NOMO-1 (cell line): ENCODE data around the gene DEPP1.

Experiments
- DNase-seq, 2 experiments: peaks; one replicate each; lab custom pipeline; 2025; ENCODE audit not compliant: unreplicated experiment in 2 of 2; lab: John Stamatoyannopoulos, UW

DEPP1 gene

DNA sequence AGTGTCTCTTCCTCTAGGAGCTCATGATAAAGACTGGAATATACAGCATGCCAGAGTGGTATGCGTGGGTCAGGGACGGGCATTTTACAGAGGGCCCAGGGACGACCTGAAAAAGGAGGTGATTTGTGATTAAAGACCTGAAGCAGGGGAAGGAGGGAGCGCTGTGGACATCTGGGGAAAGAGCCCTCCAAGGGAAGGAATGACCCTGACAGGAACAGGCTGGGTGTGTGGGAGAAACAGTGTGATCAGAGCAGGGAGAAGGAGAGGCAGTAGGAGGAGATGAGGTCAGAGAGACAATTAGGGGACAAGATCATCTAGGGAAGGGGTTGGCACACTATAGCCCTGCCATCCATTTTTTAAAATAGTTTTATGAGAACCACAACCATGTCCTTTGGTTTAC lies 22.4 kb downstream of the DEPP1 start:
- no peak for DNase-seq

DNA sequence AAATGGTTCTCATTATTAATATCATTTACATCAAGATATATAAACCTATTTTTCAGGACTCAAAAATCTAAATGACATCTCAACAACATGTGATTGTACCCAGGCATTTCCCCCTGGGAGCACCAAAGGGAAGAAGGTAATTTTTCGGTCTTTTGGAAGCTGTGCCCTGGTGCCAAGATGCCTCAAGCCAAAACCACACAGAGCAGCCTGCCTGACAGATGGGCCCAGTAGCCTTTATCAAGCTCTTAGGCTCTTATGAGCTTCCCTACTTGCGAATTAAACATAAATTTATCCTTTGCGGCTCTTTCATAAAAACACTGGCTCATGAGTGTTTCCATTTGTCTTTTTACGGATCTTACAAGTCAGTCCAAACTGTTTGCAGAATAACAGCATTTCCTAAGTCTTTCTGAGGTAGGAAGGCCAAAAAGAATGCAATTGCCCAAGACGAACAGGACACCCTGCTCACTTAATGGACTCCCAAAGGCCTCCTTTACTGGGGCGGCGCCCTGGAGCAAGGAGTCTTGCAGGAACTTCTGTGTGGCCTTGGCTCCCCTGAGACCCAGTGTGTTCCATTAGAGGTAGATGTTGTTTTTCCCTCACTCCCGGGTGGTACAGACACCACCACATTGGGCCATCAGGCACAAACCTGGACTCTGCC lies 23.1 kb downstream of the DEPP1 start:
- DNase-seq = no peak

DNA sequence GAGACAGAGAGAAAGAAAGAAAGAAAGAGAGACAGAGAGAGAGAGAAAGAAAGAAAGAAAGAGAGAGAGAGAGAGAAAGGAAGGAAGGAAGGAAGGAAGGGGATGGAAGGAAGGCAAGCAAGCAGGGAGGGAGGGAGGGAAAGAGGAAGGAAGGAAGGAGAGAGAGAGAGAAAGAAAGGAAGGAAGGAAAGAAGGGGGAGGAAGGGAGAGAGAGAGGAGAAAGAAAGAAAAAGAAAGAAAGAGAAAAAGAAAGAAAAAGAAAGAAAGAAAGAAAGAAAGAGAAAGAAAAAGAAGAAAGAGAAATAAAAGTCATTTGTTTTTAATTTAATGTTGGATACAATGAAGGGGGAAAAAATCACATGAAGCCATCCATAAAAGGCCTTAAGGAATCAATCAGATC lies 23.6 kb downstream of the DEPP1 start:
- no peak for DNase-seq

DNA sequence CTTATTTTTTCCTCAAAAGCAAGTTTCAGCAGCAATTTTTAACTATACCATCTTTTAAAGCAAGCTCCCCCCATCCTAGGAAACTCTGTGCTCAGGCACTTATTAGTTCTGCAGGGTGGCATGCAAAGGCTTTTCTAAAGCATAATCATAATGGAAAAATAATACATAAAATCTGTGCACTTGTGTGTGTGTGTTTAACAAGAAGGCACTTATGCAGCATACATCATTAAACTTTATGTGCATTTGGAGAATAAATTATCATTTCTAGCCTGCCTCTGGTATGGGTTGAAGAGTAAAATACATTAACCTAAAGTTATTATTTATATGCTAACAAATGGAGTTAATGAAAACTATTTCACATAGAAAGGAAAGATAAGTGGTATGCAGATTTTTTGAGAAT lies 24.6 kb downstream of the DEPP1 start:
- no peak for DNase-seq

DNA sequence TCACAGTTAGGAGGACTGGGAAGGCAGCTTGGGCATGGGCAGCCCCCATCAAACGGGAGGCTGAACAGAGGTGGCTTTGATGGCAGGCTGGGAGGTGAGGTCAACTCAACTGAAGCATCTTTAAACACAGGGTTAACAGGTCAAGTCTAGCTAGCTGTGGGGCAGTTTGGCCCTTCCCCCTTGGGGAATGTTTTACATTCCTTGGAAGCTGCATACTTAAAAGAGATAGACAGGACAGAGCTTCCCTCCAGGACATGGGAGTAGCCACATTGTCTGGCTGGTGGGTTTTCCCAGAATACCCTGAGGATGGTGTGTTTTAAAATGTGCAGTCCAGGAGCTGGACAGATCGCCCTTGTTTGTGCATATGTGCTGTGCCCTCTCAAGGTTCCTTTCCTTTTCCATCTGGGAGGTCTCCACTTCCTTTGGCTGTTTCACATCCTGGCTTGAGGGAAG lies 25.8 kb downstream of the DEPP1 start:
- DNase-seq = no peak

DNA sequence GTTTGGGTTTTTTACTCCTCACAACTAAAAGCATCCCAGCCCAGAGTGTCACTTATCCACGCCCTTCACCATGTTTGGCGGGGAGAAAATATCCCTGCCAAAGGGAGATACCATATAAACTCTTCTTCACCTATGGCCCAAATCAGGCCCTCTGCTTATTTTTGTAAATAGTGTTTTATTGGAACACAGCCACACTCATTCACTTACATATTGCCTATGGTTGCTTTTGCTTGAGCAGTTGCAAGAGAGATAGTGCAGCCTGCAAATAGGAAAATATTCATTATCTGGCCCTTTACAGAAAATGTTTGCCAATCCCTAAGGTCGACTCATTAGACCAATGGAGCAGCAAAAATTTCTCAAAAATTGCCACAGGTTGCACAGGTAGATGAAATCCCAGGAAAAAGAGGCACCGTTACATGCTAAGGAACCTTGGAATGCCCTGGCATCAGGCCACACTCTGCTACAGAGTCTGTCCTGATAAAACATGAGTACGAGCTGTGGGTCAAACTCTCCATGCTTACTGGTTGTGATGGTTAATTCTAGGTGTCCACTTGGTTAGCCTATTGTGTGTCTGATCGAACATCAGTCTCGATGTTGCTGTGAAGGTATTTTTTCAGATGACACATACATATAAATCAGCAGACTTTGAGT lies 26.9 kb downstream of the DEPP1 start:
- no peak for DNase-seq

DNA sequence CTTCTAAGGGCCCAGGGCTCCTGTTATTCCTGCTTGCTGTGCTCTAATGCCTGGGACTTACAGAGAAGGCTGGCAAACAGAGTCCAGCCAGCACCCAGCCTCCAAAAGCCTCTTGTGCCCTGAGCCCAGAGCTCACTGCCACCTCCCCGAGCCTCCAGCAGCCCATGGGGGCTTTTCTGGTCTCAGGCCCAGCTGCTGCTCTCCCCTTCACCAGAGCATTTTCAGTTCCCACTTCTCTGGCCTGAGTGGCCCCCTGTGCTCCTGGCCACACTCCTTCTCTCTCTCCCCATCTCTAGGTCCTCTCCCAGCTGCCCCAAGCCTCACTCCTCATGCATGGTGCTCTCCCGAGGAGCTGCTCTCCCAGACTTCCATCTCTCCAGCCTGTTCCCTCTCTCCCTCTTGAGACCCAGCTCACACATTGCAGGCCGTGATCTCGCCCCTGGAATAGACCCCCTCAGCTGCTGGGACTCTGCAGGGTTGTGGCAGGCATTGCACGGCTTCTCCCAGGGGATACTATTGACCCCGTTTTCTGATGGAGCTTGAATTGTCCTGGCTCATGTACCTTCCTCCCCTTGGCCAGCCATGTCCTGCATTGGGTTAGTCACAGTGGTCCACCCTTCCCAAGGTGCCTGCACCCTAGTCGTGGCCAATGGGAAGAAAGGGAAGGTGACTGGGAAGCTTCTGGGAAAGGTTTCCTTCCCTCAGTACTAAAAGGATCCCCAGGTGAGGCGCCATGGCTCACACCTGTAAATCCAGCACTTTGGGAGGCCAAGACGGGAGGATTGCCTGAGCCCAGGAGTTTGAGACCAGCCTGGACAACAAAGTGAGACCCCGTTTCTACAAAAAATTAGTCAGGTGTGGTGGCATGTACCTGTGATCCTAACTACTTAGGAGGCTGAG lies 28.0 kb downstream of the DEPP1 start:
- no peak for DNase-seq

DNA sequence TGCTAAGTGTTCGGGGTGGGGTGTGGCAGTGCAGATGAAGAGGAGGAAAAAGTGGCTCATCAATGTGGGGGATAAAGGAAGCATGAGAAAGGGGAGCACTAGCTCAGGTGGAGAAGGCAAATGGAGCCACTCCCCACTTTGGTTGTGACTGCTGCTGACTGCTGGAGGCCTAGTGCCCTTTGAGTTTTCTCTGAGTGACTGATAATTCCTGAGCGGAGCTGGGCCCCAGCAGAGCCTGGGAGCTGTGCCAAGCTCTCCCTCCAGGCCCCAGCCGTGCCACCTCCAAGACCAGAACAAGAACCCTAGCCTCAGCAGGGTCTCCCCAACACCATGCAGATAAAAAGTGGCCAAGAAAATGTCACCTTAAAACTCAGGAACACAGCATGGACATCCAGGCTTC lies 28.7 kb downstream of the DEPP1 start:
- DNase-seq = no peak

DNA sequence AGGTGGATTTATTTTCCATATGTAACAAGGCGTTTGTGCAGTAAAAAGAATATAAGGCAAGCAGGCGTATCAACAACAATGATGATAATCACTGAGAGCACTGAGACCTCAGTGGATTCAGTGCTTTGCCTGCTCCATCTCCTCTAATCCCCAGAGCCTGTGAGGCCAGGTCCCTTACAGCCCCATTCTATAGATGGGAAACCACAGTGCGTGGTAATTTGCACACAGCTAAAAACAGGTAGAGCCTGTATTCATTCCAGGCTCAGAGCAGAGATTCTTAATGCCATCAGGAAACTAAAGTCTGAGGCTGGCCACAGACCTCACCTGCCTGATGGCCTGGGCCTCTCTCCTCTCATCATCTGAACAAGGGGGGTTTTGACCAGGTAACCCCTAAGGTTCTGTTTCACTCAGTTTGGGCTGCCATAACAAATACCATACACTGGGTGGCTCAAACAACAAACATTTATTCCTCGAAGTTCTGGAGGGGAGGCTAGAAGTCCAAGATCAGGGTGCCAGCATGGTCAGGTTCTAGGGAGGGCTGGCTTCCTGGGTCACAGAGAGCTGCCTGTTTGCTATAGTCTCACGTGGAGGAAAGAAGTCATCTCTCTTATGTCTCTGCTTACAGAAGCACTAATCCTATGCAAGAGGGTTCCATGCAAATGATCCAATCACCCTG lies 29.3 kb downstream of the DEPP1 start:
- DNase-seq = no peak

DNA sequence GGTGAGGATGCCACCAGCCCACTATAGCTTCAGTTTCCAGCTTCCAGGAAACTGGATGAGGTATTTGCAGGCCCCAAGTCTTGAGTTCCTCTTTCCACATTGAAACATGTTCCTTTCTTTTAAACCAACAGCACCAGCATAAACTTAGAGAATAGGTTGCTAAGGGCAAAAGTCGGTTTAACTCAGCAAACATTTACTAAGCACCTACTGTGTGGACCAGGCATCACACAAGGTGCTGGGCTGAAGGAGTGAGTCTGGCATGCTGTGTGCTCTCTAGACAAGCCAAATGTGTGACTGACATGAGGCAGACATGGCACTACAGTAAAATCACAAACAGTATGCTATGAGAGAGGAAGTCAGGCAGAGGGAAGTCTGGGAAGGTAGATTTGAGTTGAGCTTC lies 30.0 kb downstream of the DEPP1 start:
- DNase-seq = peak in 1 of 2 experiments; percentile 58

DNA sequence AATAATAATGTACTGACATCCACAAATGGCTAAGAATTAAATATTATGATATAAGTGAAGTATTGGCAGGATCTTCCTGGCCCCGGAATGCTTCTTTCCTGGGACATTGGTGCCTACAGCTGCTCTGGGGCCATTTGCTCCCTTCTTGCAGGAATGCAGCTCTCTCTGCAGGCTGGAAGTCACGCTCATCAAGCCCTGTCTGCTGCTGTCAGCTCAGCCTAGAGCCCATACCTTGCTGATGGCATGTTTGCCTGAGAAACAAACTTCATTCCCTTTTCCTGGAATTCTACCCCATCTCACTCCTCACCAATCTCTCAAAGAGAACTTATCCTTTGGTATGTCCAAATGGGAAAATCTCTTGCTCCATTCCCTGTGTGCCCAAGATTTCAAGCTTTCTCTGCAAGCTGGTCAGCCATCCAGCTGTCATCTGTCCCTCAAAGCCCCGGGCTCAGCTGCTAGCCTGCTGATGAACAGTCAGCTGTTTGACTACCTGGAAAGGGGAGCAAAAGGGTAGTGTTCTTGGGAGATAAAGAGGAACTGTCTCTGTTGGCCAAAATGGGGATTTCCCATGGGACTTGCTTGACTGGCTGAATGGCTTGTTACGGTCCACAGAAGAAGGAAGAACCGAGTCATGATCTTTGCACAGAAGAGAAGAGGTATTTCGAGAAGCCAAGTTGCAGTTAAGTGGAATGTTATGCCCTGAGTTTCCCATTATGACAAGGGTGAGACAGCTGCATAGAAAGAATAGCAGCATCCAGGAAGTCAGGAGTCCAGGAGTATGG lies 31.0 kb downstream of the DEPP1 start:
- DNase-seq = no peak

DNA sequence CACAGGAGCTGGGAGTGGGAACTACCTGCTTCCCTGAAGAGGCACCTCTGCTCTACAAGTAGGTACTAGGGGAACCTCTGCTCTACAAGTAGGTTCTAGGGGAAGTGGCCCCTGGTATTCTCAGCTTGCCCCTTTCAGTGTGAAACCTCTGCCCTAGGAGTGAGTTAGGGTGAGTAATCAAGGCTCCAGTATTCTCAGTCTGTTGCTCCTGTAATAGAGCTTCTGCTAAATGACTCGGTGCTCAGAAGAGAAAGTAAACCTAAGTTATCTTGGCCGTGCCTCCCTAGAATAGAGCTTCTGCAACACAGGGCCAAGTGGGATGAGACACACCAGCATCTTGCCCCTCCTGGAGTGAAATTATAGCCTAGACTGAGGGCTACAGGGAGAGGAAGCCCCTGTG lies 32.4 kb downstream of the DEPP1 start:
- peak; percentile 30 to 59 for DNase-seq

DNA sequence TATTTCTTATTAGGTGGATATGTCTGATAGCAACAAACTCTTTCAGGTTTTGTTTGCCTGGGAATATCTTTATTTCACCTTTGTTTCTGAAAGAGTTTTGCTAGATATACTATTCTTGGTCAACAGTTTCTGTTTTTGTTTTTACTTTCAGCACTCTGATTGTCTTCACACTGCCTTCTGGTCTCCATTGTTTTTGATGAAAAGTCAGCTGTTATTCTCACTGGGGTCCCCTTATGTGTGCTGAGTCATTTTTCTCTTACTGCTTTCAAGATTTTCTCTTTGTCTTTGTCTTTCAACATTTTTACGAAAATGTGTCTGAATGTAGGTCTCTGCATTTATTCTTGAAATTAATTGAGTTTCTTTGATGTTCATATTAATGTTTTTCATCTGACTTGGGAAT lies 34.3 kb downstream of the DEPP1 start:
- DNase-seq = peak in 1 of 2 experiments; percentile 9

DNA sequence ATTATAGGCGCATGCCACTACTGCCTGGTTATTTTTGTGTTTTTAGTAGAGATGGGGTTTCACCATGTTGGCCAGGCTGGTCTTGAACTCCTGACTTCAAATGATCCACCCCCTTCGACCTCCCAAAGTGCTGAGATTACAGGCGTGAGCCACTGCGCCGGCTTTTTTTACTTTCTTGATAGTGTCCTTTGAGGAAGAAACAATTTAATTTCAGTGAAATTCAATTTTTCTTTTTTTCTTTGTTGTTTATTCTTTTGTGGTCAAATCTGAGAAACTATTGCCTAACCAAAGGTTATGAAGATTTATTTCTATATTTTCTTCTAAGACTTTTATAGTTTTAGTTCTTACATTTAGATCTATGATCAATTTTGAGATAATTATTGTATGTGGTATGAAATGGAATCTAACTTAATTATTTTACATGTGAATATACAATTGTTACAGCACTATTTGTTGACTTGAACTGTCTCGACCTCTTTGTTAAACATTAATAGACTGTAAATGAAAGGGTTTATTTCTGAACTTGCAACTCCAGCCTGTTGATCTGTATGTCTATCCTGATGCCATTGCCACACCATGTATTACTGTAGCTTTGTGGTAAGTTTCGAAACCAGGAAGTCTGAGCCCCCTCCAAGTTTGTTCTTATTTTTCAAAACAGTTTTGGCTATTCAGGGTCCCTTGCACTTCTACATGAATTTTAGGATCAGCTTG lies 38.8 kb downstream of the DEPP1 start:
- peak; percentile 72 to 86 for DNase-seq

DNA sequence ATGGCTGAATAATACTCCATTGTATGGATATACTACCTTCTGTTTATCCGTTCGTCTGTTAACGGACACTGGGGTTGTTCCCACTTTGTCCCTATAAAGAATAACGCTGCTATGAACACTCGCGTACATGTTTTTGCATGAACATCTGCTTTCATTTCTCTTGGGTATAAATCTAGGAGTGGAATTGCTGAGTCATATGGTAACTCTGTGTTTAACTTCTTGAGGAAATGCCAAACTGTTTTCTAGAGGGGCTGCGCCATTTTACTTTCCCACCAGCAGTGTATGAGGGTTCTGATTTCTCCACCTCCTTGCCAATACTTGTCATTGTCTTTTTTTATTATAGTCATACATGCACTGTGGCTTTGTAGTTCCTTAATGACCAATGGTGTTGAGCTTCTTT lies 39.7 kb downstream of the DEPP1 start:
- DNase-seq = no peak

DNA sequence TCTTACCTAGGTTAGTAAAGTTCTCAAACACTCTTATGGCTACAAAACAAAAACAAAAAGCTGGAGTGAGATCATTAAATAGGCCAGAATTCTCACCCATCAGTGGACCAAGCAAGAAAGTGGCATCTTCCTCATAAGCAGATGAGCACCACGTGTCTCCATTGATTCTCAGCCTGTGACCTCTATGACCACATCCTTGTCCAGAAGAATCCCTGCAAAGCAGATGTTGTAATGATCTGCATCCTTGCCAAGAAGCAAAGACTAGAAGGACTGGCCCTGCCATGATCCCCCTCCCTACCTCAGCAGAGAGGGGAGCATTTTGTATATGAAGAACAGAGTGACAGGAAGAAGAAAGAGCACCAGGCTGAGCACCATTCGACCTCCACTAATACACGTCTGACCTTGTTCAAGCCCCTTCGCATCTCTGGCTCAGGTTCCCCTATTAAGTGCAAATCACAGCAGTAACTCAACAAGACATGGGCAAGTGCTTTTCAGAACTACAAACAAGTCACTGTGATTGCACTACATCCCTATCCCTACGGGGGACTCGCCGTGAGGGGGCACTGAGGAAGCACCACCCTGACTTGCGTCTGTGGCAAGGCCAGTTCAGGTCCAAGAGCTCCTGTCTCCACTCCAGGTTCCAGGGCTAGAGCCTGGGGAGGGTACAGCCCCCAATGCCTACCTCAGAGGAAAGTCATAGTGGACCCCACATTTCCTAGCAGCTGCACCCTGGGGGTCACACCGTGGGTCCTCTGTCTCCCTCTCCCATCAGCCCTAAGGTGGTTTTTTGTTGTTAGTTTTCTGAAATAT lies 41.2 kb downstream of the DEPP1 start:
- DNase-seq = no peak

DNA sequence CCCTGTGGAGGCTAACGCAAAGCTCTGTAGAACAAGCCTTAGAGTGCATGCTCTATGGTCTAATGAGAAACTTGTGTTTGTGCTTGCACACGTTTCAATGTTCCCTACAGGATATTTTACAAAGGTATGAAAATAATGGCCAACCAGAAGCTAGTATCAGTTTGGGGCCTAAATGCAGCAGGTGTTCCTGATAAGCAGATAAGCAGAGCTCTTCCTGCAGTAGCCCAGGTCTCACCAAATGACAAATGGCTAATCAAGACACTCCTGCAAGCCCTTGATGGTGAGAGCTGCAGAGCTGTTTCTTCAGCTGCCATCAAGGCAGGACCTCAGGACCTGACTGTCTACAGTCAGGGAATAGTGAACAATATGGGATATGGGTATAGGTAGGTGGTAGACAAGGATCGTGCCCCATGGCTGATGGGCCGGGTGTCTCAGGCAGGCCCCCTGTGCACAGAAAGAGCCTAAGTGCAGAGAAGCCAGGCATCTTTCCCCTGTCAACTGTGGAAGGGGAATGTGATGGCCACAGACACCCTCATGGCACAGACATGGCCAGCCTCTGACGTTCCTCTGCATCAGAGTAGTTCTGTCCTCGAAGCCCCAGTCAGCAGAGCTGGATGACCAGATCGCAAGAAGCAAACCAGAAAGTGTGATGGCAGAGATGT lies 42.2 kb downstream of the DEPP1 start:
- no peak for DNase-seq

DNA sequence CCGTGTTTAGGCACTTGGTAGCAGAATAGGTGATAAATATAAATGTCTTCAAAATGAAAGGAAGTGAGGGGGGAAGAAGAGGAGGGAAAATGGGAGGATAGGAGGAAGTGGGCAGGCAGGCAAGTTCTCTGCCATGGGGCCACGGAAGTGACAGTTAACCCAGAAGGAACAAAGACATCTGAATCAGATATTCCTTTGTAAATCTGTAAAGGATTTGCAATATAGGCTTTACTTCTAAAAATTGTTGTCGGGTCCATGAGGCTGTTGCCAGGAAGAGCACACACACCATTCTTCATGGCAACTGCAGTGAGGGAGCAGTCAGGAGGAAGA lies 42.7 kb downstream of the DEPP1 start:
- peak; percentile 16 to 25 for DNase-seq
